Measurements from ENCODE around the gene TNXB. TPM values are rescaled to one million over a fixed set of nuclear protein-coding genes. Genes with fewer than 3 reads are reported as not detected.

Gene TNXB
- total and polyA plus RNA-seq, 2 donors (not counting 3 experiments of a cell fraction or from before 2014, with no cell fraction given) = 0.47 to 2.7 TPM

GRCh38 chr6:32118782-32119628 lies 9.9 kb upstream of the TNXB start:
- no peak overlapping the region for H3K4me3 ChIP-seq (replicated peaks in 1 of 3; ENCODE audit: insufficient read depth in 1 of 3, low read depth in 1 of 3, low read length in 3 of 3)
- H3K4me2 ChIP-seq (ENCODE audit: insufficient read depth, low read length) = no peak overlapping the region
- peaks cover 17 to 54% of the 10 kb centered on the region in 2 experiments for H3K36me3 ChIP-seq (ENCODE audit: control insufficient read depth in 2 of 2, extremely low read depth in 1 of 2, insufficient read depth in 2 of 2, low read length in 2 of 2)
- H3K9me1 ChIP-seq (replicated peaks; ENCODE audit: control insufficient read depth, extremely low read depth, insufficient read depth, low read length) = no peaks in the 10 kb centered on the region
- no peak overlapping the region for H3K9ac ChIP-seq (replicated peaks; ENCODE audit: extremely low read depth, insufficient read depth, low read length)
- H3K4me1 ChIP-seq (ENCODE audit: control insufficient read depth, extremely low read depth, insufficient read depth, low read length) = no peaks in the 10 kb centered on the region
- H3K27ac ChIP-seq (ENCODE audit: insufficient read depth, low read depth, low read length) = no peak overlapping the region
- TF ChIP-seq POLR2AphosphoS5 (IDR thresholded peaks at IDR 0.05; ENCODE audit: insufficient read depth, low read depth, low read length) (peak; percentile 19), MYC (IDR thresholded peaks at IDR 0.05; ENCODE audit: low read depth, low read length) (no peak), POLR2A (IDR thresholded peaks at IDR 0.05; ENCODE audit: low read depth, low read length) (no peak), CTCF (IDR thresholded peaks at IDR 0.05; ENCODE audit: extremely low read depth in 1 of 2, insufficient read depth in 1 of 2, low read depth in 1 of 2, low read length in 2 of 2) (peak; percentile 92 to 96), MAX (IDR thresholded peaks at IDR 0.05; ENCODE audit: insufficient read depth, insufficient read length) (no peak)
- CTCF ChIA-PET = interaction anchor here (0.6 to 2.8 kb wide), 22 partner anchors 9 to 668 kb away, joined by 3 to 24 read pairs (median 4); partner anchors contain the start of genes ATF6B, EGFL8, FKBPL and GPSM3
- DNase-seq (ENCODE audit: low read depth, low spot score) (peak; percentile 87), FAIRE-seq (peak; percentile 93)
- intact Hi-C loops (cut with micrococcal nuclease) (loop anchor here (1.0 to 10.0 kb wide), 4 partner anchors 35 to 296 kb away; partner anchors contain the start of gene PPT2), dilution Hi-C loops (cut with MboI; ENCODE audit: extremely low pct_ligation_motif_present, low sequenced_read_pairs) (no loop called here)
- no peaks in the 10 kb centered on the region for H3K9me3 ChIP-seq (replicated peaks; ENCODE audit: control insufficient read depth, insufficient read depth, low read length)
- no peak overlapping the region for H2AFZ ChIP-seq (ENCODE audit: low read depth, low read length)
- POLR2A ChIA-PET = no interaction called here
- H3K27me3 ChIP-seq (ENCODE audit: control insufficient read depth in 2 of 2, insufficient read depth in 2 of 2, low read length in 2 of 2) = no peaks in the 10 kb centered on the region
- H4K20me1 ChIP-seq (replicated peaks; ENCODE audit: control insufficient read depth, extremely low read depth, insufficient read depth, low read length) = no peaks in the 10 kb centered on the region
- BruUV-seq (replicated peaks) = no TSS peak
- H3K79me2 ChIP-seq (ENCODE audit: control insufficient read depth, insufficient read depth, low read length) = no peaks in the 10 kb centered on the region

All from endothelial cell of umbilical vein (primary cell).